Measurements from ENCODE around the gene ZFYVE27. TPM values are rescaled to one million over a fixed set of nuclear protein-coding genes. Genes with fewer than 3 reads are reported as not detected.

ZFYVE27 gene
- total and polyA plus RNA-seq, 7 experiments from 2014 or later = 31.0 to 68.8 (median 54.7) TPM

DNA sequence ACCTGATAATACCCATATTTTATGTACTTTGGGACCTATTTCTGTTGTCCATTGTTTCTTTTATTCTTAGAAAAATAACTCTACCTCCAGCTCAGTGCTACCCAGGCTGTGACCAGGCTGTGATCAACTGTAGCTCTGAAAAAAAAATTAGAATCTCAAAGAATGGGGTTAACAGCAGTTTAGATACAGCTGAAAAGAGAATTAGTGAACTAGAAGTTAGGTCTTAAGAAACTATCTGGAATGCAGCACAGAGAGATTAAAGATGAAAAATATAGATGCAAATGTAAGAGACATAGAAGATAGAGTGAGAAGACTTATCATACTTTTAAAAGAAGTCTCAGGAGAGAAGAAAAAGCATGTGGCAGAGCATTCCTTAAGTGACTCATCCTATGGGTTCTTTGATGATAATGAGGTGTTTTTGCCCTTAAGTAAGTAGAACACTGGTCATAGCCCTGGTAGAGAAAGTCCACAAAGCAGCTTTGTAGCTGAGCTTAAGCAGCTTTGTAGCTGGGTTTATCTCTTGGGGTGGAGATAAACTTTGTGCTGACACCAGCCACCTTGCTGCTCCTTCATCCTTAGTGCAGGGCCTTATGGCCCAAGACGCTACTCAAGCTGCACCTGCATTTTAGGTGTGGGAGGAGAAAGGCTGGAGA is 62.2 kb downstream of the ZFYVE27 start:
- Mint-ChIP-seq H3K27me3 (peaks cover 0 to 7% (median 0%) of the 10 kb centered on the region in 5 donors), H3K36me3 (peaks cover 4 to 25% (median 7%) of the 10 kb centered on the region in 5 donors), H3K4me3 (no peak overlapping the region), H3K9me3 (peaks cover 0 to 26% (median 9%) of the 10 kb centered on the region in 11 donors), H3K27ac (peak overlapping the region in 4 of 9 donors; percentile 14 to 85 (median 50)), H3K4me1 (peaks cover 16 to 37% (median 31%) of the 10 kb centered on the region in 7 donors)
- H3K4me1 ChIP-seq (ENCODE audit: control insufficient read depth in 2 of 2, insufficient read depth in 2 of 2, low read length in 2 of 2) = peaks cover 15 to 22% of the 10 kb centered on the region in 2 donors
- H3K27me3 ChIP-seq (ENCODE audit: control insufficient read depth in 2 of 2, insufficient read depth in 2 of 2, low read length in 2 of 2) = no peaks in the 10 kb centered on the region
- no peak for DNase-seq
- no peak for ATAC-seq
- no peak overlapping the region for H3K27ac ChIP-seq (ENCODE audit: low read depth, low read length)
- peaks cover 0 to 8% (median 0%) of the 10 kb centered on the region in 3 experiments for H3K9me3 ChIP-seq (ENCODE audit: control insufficient read depth in 2 of 3, low read length in 3 of 3)
- ChIA-PET POLR2A (no interaction called here), CTCF (interaction anchor here (0.7 to 0.9 kb wide), 2 partner anchors 71 to 242 kb away, joined by 3 to 4 read pairs; no protein-coding TSS in a partner anchor)
- intact Hi-C loops (cut with micrococcal nuclease) = no loop called here
- no peaks in the 10 kb centered on the region for H3K36me3 ChIP-seq (ENCODE audit: control insufficient read depth in 2 of 3, insufficient read depth in 3 of 3, low read length in 3 of 3)
- no peak overlapping the region for H3K4me3 ChIP-seq (ENCODE audit: low read length)

DNA sequence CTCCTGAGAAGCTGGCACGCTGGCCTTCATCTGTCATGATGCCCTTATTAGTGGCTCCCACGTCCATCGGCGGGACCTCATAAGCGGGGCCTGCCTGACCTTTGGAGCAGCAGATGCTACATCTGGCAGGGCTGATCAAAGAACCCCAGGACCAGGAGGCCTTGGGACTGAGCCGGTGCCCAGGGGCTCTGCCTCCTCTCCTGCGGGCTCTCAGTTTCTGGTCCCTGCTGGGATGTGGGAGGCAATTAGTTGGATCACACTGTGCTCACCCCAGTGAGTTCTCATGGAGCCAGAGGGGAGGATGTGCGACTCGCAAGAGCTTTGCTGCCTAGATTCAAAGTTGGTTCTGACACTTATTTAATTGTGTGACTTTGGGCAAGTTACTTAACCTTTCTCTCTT is 63.5 kb downstream of the ZFYVE27 start:
- peaks cover 10 to 32% (median 26%) of the 10 kb centered on the region in 7 donors for H3K4me1 Mint-ChIP-seq
- Histone ChIP-seq H3K4me1 (ENCODE audit: control insufficient read depth in 2 of 2, insufficient read depth in 2 of 2, low read length in 2 of 2) (peaks cover 15 to 17% of the 10 kb centered on the region in 2 donors), H3K27ac (ENCODE audit: low read depth, low read length) (no peak overlapping the region), H3K4me3 (ENCODE audit: low read length) (no peak overlapping the region), H3K27me3 (ENCODE audit: control insufficient read depth in 2 of 2, insufficient read depth in 2 of 2, low read length in 2 of 2) (no peaks in the 10 kb centered on the region), H3K36me3 (ENCODE audit: control insufficient read depth in 2 of 3, insufficient read depth in 3 of 3, low read length in 3 of 3) (no peaks in the 10 kb centered on the region), H3K9me3 (ENCODE audit: control insufficient read depth in 2 of 3, low read length in 3 of 3) (peaks cover 0 to 8% (median 0%) of the 10 kb centered on the region in 3 experiments)
- ChIA-PET CTCF (interaction anchor here (0.7 to 0.9 kb wide), 2 partner anchors 43 to 67 kb away, joined by 3 read pairs; no protein-coding TSS in a partner anchor), POLR2A (no interaction called here)
- DNase-seq (no peak), ATAC-seq (no peak)
- H3K9me3 Mint-ChIP-seq = peaks cover 0 to 26% (median 9%) of the 10 kb centered on the region in 11 donors
- H3K27me3 Mint-ChIP-seq = peaks cover 0 to 9% (median 0%) of the 10 kb centered on the region in 5 donors
- intact Hi-C loops (cut with micrococcal nuclease) = no loop called here
- peak overlapping the region in 1 of 9 donors; percentile 25 for H3K27ac Mint-ChIP-seq
- no peak overlapping the region for H3K4me3 Mint-ChIP-seq
- H3K36me3 Mint-ChIP-seq = peaks cover 4 to 25% (median 7%) of the 10 kb centered on the region in 5 donors

DNA sequence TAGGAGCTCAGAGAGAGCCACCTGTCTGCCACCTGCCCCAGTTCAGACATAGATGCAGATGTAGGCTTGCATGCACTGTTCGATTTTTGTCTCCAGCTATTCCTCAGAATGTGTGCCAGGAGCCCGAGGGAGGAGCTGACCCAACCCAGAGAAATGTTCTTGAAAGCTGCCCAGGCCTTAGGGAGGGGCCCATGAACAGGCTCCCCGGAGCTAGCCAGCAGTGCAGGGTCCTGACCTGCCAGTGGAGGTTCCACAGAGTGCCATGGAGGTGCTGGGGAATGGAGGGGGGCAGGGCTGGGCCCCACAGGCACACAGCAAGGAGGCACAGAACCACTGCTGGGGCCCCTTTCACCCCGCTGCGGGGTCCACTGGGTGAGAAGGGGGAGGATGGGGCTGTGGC is 64.5 kb downstream of the ZFYVE27 start:
- H3K27ac Mint-ChIP-seq = no peak overlapping the region

DNA sequence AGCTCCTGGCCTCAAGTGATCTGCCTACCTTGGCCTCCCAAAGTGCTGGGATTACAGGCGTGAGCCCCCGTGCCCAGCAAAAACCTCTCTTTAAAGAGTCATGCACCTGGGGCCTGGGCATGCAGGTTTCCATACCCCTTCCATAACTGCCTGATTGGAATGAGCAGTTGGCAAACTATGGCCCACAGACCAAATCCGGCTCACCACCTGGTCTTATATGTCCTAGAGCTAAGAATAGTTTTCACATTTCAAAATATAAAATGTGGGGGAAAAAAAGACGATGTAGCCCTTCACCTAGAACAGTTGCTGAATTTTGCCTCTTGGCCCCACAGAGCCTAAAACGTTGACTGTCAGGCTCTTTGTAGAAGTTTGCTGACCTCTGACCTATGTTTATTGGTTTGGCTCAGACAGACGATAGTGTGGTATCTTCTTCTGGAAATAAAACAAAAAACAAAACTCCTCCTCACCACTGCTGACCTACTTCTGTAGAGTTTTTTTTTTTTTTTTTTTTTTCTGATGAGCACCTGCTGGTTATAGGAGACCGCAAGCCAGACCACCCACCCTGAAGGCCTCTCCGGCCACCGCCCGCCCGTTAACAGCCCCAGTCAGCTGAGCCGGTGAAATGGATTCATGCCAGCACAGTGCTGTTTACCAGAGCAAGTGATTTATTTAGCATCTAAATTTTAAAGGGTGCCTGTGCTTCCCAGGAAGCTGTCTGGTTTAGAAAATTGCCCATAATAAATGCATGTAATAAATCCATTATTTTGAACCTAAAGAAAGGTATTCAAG is 68.4 kb downstream of the ZFYVE27 start:
- Mint-ChIP-seq H3K27me3 (peaks cover 0 to 9% (median 0%) of the 10 kb centered on the region in 5 donors), H3K4me1 (no peaks in the 10 kb centered on the region), H3K4me3 (no peak overlapping the region), H3K9me3 (no peaks in the 10 kb centered on the region), H3K27ac (no peak overlapping the region), H3K36me3 (no peaks in the 10 kb centered on the region)
- H3K9me3 ChIP-seq (ENCODE audit: control insufficient read depth in 2 of 3, low read length in 3 of 3) = no peaks in the 10 kb centered on the region
- H3K27me3 ChIP-seq (ENCODE audit: control insufficient read depth in 2 of 2, insufficient read depth in 2 of 2, low read length in 2 of 2) = no peaks in the 10 kb centered on the region
- H3K4me1 ChIP-seq (ENCODE audit: control insufficient read depth in 2 of 2, insufficient read depth in 2 of 2, low read length in 2 of 2) = no peaks in the 10 kb centered on the region
- DNase-seq (no peak), ATAC-seq (no peak)
- H3K4me3 ChIP-seq (ENCODE audit: low read length) = no peak overlapping the region
- ChIA-PET POLR2A (no interaction called here), CTCF (no interaction called here)
- intact Hi-C loops (cut with micrococcal nuclease) = no loop called here
- H3K36me3 ChIP-seq (ENCODE audit: control insufficient read depth in 2 of 3, insufficient read depth in 3 of 3, low read length in 3 of 3) = no peaks in the 10 kb centered on the region
- no peak overlapping the region for H3K27ac ChIP-seq (ENCODE audit: low read depth, low read length)

More for the DNA sequence above, 64.5 kb downstream of the ZFYVE27 start:
- no peak overlapping the region for H3K4me3 ChIP-seq (ENCODE audit: low read length)
- peaks cover 4 to 22% (median 7%) of the 10 kb centered on the region in 5 donors for H3K36me3 Mint-ChIP-seq
- H3K9me3 Mint-ChIP-seq = peaks cover 0 to 26% (median 9%) of the 10 kb centered on the region in 11 donors
- peaks cover 0 to 9% (median 0%) of the 10 kb centered on the region in 5 donors for H3K27me3 Mint-ChIP-seq
- ChIA-PET POLR2A (no interaction called here), CTCF (no interaction called here)
- H3K4me1 ChIP-seq (ENCODE audit: control insufficient read depth in 2 of 2, insufficient read depth in 2 of 2, low read length in 2 of 2) = peaks cover 7 to 8% of the 10 kb centered on the region in 2 donors
- no peaks in the 10 kb centered on the region for H3K27me3 ChIP-seq (ENCODE audit: control insufficient read depth in 2 of 2, insufficient read depth in 2 of 2, low read length in 2 of 2)
- no peaks in the 10 kb centered on the region for H3K36me3 ChIP-seq (ENCODE audit: control insufficient read depth in 2 of 3, insufficient read depth in 3 of 3, low read length in 3 of 3)
- peaks cover 4 to 22% (median 18%) of the 10 kb centered on the region in 7 donors for H3K4me1 Mint-ChIP-seq
- H3K27ac ChIP-seq (ENCODE audit: low read depth, low read length) = no peak overlapping the region
- peaks cover 0 to 8% (median 0%) of the 10 kb centered on the region in 3 experiments for H3K9me3 ChIP-seq (ENCODE audit: control insufficient read depth in 2 of 3, low read length in 3 of 3)
- intact Hi-C loops (cut with micrococcal nuclease) = no loop called here
- H3K4me3 Mint-ChIP-seq = no peak overlapping the region
- DNase-seq = no peak
- ATAC-seq = no peak

DNA sequence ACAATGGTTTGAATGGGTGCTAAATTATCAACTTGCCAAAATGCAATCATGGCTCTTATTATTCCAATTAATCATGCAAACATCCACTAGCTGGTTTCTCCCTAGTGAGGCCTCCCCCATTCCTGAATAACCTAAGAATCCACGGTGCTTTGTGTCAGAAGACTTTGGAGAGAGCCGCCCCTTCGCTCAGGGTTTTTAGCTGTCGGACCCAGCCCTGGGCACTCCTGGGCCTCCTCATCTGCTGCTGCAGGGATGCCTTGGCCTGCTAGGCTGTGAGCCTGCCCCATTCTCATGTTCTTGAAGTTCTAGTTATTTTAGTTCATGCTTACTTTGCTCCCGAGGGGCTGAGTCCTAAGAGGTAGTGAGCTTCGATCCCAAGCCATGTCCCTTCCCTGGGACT is 69.0 kb downstream of the ZFYVE27 start:
- no peak overlapping the region for H3K4me3 Mint-ChIP-seq
- no peak for DNase-seq
- no peak overlapping the region for H3K27ac ChIP-seq (ENCODE audit: low read depth, low read length)
- intact Hi-C loops (cut with micrococcal nuclease) = no loop called here
- no peaks in the 10 kb centered on the region for H3K9me3 ChIP-seq (ENCODE audit: control insufficient read depth in 2 of 3, low read length in 3 of 3)
- H3K9me3 Mint-ChIP-seq = no peaks in the 10 kb centered on the region
- H3K27me3 ChIP-seq (ENCODE audit: control insufficient read depth in 2 of 2, insufficient read depth in 2 of 2, low read length in 2 of 2) = no peaks in the 10 kb centered on the region
- no peak overlapping the region for H3K4me3 ChIP-seq (ENCODE audit: low read length)
- H3K27me3 Mint-ChIP-seq = peaks cover 0 to 7% (median 0%) of the 10 kb centered on the region in 5 donors
- H3K4me1 Mint-ChIP-seq = peaks cover 0 to 4% (median 0%) of the 10 kb centered on the region in 7 donors
- ATAC-seq = no peak
- H3K36me3 Mint-ChIP-seq = no peaks in the 10 kb centered on the region
- no peak overlapping the region for H3K27ac Mint-ChIP-seq
- POLR2A ChIA-PET = no interaction called here
- CTCF ChIA-PET = no interaction called here
- H3K36me3 ChIP-seq (ENCODE audit: control insufficient read depth in 2 of 3, insufficient read depth in 3 of 3, low read length in 3 of 3) = no peaks in the 10 kb centered on the region
- H3K4me1 ChIP-seq (ENCODE audit: control insufficient read depth in 2 of 2, insufficient read depth in 2 of 2, low read length in 2 of 2) = no peaks in the 10 kb centered on the region

DNA sequence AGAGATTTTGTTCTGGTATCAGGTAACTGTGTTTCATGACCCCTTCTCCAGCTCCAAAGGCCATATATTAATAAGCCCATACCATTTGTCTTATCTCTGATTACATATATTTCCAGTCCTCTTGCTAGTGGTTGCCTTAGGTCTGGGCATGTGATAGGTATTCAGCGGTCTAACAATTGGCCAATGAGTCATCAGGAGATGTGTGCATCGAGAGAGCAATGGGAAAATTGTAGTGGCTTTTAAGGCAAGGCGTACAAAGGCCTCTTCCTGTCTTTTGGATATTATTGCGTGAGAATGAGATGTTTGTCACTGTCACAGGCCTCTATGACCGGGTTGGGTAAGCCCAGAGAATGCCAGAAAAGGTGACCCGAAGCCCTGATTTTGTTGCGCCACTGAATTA is 73.5 kb downstream of the ZFYVE27 start:
- peaks cover 0 to 6% (median 0%) of the 10 kb centered on the region in 5 donors for H3K27me3 Mint-ChIP-seq
- Histone ChIP-seq H3K9me3 (ENCODE audit: control insufficient read depth in 2 of 3, low read length in 3 of 3) (no peaks in the 10 kb centered on the region), H3K27ac (ENCODE audit: low read depth, low read length) (no peak overlapping the region), H3K4me1 (ENCODE audit: control insufficient read depth in 2 of 2, insufficient read depth in 2 of 2, low read length in 2 of 2) (no peaks in the 10 kb centered on the region), H3K4me3 (ENCODE audit: low read length) (no peak overlapping the region), H3K36me3 (ENCODE audit: control insufficient read depth in 2 of 3, insufficient read depth in 3 of 3, low read length in 3 of 3) (no peaks in the 10 kb centered on the region), H3K27me3 (ENCODE audit: control insufficient read depth in 2 of 2, insufficient read depth in 2 of 2, low read length in 2 of 2) (no peaks in the 10 kb centered on the region)
- POLR2A ChIA-PET = no interaction called here
- peaks cover 0 to 11% (median 5%) of the 10 kb centered on the region in 7 donors for H3K4me1 Mint-ChIP-seq
- H3K36me3 Mint-ChIP-seq = no peaks in the 10 kb centered on the region
- no peak overlapping the region for H3K4me3 Mint-ChIP-seq
- CTCF ChIA-PET = no interaction called here
- no peaks in the 10 kb centered on the region for H3K9me3 Mint-ChIP-seq
- DNase-seq (no peak), ATAC-seq (no peak)
- intact Hi-C loops (cut with micrococcal nuclease) = no loop called here
- H3K27ac Mint-ChIP-seq = no peak overlapping the region
